Measurements from ENCODE around the gene SETX.

The SETX gene

DNA sequence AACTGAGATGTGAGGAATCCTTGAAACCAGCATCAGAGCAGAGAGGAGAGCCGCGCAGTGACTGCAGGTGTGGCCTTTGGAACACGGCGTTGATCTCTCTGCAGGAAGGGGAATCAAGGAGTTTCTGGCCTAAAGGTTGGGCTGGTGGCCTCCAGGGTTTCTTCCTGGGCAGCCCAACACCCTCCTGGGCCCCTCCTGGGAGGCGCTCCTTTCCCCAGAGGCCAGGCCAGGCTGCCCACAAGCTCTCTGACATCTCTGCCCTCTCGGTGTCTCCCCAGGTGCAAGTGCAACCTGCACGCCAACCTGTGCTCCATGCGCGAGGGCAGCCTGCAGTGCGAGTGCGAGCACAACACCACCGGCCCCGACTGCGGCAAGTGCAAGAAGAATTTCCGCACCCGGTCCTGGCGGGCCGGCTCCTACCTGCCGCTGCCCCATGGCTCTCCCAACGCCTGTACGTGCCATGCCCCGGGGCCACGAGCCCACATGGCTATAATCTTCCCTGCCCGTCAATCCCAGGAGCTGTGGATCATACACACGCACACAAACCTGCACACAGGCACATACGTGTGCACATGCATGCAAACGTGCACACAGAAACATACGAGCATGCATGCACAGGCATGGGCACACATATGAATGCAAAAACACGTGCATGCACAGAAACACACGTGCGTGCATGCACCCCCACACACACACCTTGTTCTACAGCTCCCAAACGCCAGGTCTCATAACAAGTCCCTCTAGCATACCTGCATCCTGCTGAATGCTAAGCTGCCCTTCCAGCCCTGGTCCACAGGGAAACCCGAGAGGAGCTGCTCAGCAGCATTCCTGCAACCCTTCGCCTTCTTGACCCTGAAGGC is 128.0 kb downstream of the SETX start:
- ChIA-PET POLR2A (ENCODE audit: low non-redundant PET) (no interaction called here), CTCF (interaction anchor here (1.6 kb wide), 1 partner anchor 10 kb away, joined by 6 read pairs; no protein-coding TSS in a partner anchor)
- H3K27ac ChIP-seq, result no peak overlapping the region
- TF ChIP-seq, protein P1, sequence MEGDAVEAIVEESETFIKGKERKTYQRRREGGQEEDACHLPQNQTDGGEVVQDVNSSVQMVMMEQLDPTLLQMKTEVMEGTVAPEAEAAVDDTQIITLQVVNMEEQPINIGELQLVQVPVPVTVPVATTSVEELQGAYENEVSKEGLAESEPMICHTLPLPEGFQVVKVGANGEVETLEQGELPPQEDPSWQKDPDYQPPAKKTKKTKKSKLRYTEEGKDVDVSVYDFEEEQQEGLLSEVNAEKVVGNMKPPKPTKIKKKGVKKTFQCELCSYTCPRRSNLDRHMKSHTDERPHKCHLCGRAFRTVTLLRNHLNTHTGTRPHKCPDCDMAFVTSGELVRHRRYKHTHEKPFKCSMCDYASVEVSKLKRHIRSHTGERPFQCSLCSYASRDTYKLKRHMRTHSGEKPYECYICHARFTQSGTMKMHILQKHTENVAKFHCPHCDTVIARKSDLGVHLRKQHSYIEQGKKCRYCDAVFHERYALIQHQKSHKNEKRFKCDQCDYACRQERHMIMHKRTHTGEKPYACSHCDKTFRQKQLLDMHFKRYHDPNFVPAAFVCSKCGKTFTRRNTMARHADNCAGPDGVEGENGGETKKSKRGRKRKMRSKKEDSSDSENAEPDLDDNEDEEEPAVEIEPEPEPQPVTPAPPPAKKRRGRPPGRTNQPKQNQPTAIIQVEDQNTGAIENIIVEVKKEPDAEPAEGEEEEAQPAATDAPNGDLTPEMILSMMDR (conservative IDR thresholded peaks at IDR 0.05; ENCODE audit: low read depth), result no peak
- no peak for DNase-seq (ENCODE audit: low spot score)

DNA sequence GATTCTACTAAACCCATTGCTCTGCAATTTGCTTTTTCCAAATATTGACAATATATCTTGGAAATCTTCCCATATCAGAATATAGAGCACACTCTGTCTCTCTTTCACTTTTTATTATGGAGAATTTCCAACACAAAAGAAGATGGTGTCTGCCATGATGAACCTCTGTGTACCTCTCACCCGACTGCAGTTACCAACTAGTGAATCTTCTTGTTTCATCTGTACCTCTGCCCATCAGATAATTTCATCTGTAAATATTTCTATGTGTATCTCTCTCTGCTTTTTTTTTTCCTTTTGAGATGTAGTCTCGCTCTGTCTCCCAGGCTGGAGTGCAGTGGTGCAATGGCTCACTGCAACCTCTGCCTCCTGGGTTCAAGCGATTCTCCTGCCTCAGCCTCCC is 130.1 kb downstream of the SETX start:
- CTCF ChIA-PET, result no interaction called here
- TF ChIP-seq, protein P1 (conservative IDR thresholded peaks at IDR 0.05; ENCODE audit: low read depth), result no peak
- no peak overlapping the region for H3K27ac ChIP-seq
- no peak for DNase-seq (ENCODE audit: low spot score)
- POLR2A ChIA-PET (ENCODE audit: low non-redundant PET), result no interaction called here

DNA sequence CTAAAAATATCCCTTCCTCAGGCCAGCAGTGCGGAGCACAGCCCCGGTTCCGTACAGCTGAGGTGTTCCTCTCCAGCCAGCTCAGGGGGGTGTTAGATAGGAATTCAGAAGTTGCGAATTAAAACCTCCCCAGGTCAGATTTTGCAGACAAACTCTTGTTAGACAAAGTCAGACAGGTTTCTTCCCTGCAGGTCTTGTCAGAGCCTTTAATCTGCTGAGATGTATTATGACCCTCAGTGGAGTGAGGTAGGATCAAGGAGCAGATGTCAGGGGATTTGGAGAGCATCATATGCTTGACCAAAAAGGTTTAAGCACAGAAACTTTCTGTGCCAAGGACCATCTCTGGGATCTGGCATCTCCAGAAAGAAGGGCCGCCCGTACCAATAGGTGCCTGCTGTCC is 132.8 kb downstream of the SETX start:
- POLR2A ChIA-PET (ENCODE audit: low non-redundant PET), result no interaction called here
- TF ChIP-seq, protein P1 (conservative IDR thresholded peaks at IDR 0.05; ENCODE audit: low read depth), result no peak
- CTCF ChIA-PET, result interaction anchor here (0.6 to 0.7 kb wide), 3 partner anchors 15 to 39 kb away, joined by 3 read pairs; no protein-coding TSS in a partner anchor
- DNase-seq (ENCODE audit: low spot score), result no peak
- H3K27ac ChIP-seq, result no peak overlapping the region

DNA sequence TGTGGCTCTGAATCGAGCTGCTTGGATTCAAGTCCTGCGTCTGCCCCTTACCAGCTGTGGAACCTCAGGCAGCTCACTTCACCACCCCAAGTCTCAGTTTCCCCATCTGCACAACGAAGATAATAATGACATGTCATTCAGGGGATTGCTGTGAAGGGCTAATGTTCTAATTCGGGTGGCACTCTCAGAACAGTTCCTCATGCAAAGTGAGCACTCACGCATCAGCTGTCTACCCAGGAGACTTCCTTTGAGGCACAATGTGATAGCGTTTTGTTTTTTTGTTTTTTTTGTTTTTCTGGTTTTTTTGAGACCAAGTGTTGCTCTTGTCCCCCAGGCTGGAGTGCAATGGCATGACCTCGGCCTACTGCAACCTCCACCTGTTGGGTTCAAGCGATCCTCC is 136.6 kb downstream of the SETX start:
- H3K27ac ChIP-seq, result no peak overlapping the region
- DNase-seq (ENCODE audit: low spot score), result no peak
- TF ChIP-seq, protein P1 (conservative IDR thresholded peaks at IDR 0.05; ENCODE audit: low read depth), result no peak
- CTCF ChIA-PET, result interaction anchor here (0.6 to 1.2 kb wide), 3 partner anchors 12 to 207 kb away, joined by 3 to 4 read pairs (median 3); no protein-coding TSS in a partner anchor
- POLR2A ChIA-PET (ENCODE audit: low non-redundant PET), result no interaction called here

DNA sequence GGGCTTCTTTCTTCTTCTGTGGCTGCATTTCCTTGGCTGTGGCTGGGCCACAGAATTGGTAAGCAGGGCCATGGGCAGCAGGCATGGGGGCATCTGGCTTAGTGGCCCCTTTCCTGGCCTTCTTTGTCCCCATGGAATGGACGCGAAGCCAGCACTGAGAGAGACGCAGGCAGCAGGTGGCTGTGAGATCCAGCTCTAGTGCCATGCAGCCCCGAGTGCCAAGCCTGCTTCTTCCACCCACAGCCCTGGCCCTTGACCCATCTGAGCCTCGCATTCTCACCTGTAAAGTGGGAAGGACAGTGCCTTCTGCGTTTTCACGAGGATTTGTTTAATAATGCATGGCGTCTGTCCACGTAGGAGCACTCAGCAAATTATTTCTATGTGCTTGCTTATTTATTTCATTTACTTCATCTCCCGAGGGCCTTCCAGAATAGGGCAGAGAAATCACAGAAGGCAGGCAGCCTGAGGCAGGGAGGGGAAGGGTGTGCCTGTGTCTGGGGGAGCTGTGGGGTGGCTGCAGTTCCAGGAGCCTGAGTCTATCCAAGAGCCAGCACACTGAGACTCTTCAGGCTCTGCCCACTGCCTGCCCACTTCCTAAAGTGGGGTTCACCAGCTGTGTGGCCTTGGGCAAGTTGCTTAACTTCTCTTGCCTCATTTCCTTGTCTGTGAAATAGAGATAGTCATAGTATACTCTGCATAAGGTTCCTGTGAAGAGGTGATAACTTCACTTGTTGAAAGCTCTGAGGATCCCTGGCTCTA is 137.7 kb downstream of the SETX start:
- ChIA-PET CTCF (interaction anchor here (0.6 to 0.9 kb wide), 2 partner anchors 19 to 186 kb away, joined by 4 to 6 read pairs; no protein-coding TSS in a partner anchor), POLR2A (ENCODE audit: low non-redundant PET) (no interaction called here)
- DNase-seq (ENCODE audit: low spot score), result no peak
- no peak overlapping the region for H3K27ac ChIP-seq
- TF ChIP-seq, protein P1 (conservative IDR thresholded peaks at IDR 0.05; ENCODE audit: low read depth), result no peak

DNA sequence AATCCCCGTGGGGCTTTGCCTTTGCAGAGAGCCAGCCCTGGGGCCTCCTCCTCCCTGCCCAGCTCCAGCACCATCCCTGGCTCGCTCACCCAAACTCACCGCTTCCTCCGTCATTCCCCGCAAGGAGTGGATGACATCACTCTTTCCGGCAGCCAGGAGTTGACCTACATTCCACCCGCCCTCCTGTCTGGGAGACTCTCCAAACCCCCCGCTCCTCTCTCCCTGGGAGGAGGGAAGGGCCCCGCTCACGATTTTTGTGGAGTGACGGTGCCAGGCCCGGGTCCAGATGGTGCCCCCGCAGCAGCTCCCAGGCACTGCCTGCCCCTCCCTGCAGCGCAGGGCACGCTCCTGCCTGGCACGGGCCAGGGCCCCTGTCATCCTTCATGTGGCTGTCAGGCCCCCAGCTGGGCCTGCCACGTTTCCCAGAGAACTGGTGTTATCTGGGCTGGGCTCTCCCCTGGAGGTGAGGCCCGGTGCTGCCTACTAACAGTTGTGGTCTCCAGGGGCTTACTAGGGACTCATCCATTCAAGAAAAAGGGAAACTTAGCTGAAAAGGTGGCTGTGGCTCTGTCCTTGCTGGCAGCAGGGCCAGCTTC is 140.7 kb downstream of the SETX start:
- POLR2A ChIA-PET (ENCODE audit: low non-redundant PET), result no interaction called here
- TF ChIP-seq, protein P1 (conservative IDR thresholded peaks at IDR 0.05; ENCODE audit: low read depth), result no peak
- DNase-seq (ENCODE audit: low spot score), result peak; percentile 95
- peak overlapping the region; percentile 23 for H3K27ac ChIP-seq
- CTCF ChIA-PET, result interaction anchor here (1.3 kb wide), 1 partner anchor 44 kb away, joined by 4 read pairs; no protein-coding TSS in a partner anchor
